ENCODE measurements around the gene NFIA. TPM values are rescaled to one million over a fixed set of nuclear protein-coding genes. Genes with fewer than 3 reads are reported as not detected.

The NFIA gene
- total and polyA plus RNA-seq, 9 of the 15 experiments (the other 6 are each of a cell fraction or from before 2014, with no cell fraction given) = 5.3 to 24.9 (median 9.8) TPM

GRCh38 chr1:61079898-61080336 lies 2.4 kb upstream of the NFIA start (continued):
- peak; percentile 22 for TF ChIP-seq TAF9B (IDR thresholded peaks at IDR 0.05; ENCODE audit: partially characterized antibody)
- no peak for TF ChIP-seq NR2C1 (IDR thresholded peaks at IDR 0.05)
- peak; percentile 24; the same call in 1 of the 2 replicates for TF ChIP-seq NR2C1 (tag; IDR thresholded peaks at IDR 0.05)
- TF ChIP-seq DPF2 (IDR thresholded peaks at IDR 0.05) = peak; percentile 78
- TF ChIP-seq ATF7 (IDR thresholded peaks at IDR 0.05) = peak; percentile 54; the same call in 1 of the 2 replicates
- TF ChIP-seq DACH1 (IDR thresholded peaks at IDR 0.05; ENCODE audit: partially characterized antibody) = peak; percentile 50
- TF ChIP-seq TCF7 (IDR thresholded peaks at IDR 0.05; ENCODE audit: borderline replicate concordance) = no peak
- no peak for TF ChIP-seq ETV6 (IDR thresholded peaks at IDR 0.05; ENCODE audit: borderline replicate concordance in 1 of 2, low read depth in 2 of 2, low read length in 1 of 2)
- TF ChIP-seq ETV6 (CRISPR knock-in tag; IDR thresholded peaks at IDR 0.05; ENCODE audit: borderline replicate concordance) = no peak
- TF ChIP-seq ESRRA (IDR thresholded peaks at IDR 0.05; ENCODE audit: borderline replicate concordance, low read depth) = peak; percentile 84; the same call in 1 of the 2 replicates
- no peak for TF ChIP-seq XRCC3 (IDR thresholded peaks at IDR 0.05)
- peak; percentile 52 to 95; a peak in 3 of 4 replicates for TF ChIP-seq RCOR1 (IDR thresholded peaks at IDR 0.05; ENCODE audit: borderline replicate concordance in 1 of 2, low read depth in 2 of 2, low read length in 2 of 2)
- peak; percentile 56 for TF ChIP-seq ZNF384 (IDR thresholded peaks at IDR 0.05; ENCODE audit: low read depth, low read length)
- 0 out of 2 replicates have a peak, but pooled peaks have one; percentile 71 for TF ChIP-seq NBN (IDR thresholded peaks at IDR 0.05; ENCODE audit: low read depth)
- TF ChIP-seq TSC22D4 (tag; IDR thresholded peaks at IDR 0.05) = no peak
- no peak for TF ChIP-seq NFE2L1 (tag; IDR thresholded peaks at IDR 0.05; ENCODE audit: borderline replicate concordance, low read depth)
- TF ChIP-seq CREBBP (IDR thresholded peaks at IDR 0.05; ENCODE audit: low read depth, low read length) = no peak
- no peak for TF ChIP-seq PHF8 (IDR thresholded peaks at IDR 0.05; ENCODE audit: borderline replicate concordance, low read length)
- peak; percentile 48; the same call in 1 of the 2 replicates for TF ChIP-seq FOXM1 (IDR thresholded peaks at IDR 0.05; ENCODE audit: low read depth)
- TF ChIP-seq FOXM1 (CRISPR knock-in tag; IDR thresholded peaks at IDR 0.05; ENCODE audit: low read depth) = no peak
- 0 out of 2 replicates have a peak, but pooled peaks have one; percentile 68 for TF ChIP-seq ZHX1 (conservative IDR thresholded peaks at IDR 0.05; ENCODE audit: low read length)
- TF ChIP-seq RAD21 (CRISPR knock-in tag; conservative IDR thresholded peaks at IDR 0.05 in 1 of 2, IDR thresholded peaks at IDR 0.05 in 1 of 2) = peak; percentile 44 to 58; a peak in 3 of 4 replicates
- peak; percentile 21; the same call in 1 of the 2 replicates for TF ChIP-seq SPI1 (IDR thresholded peaks at IDR 0.05; ENCODE audit: borderline replicate concordance, low read depth, low read length)
- peak in 1 of 2 experiments; percentile 79; a peak in 1 of 4 replicates for TF ChIP-seq KDM4B (IDR thresholded peaks at IDR 0.05; ENCODE audit: borderline replicate concordance in 2 of 2, low read depth in 1 of 2)
- TF ChIP-seq BCOR (IDR thresholded peaks at IDR 0.05) = peak; percentile 78
- peak; percentile 63 for TF ChIP-seq TBP (optimal IDR thresholded peaks at IDR 0.05; ENCODE audit: low read depth, low read length)
- no peak for TF ChIP-seq MCM2 (IDR thresholded peaks at IDR 0.05; ENCODE audit: low read depth)
- TF ChIP-seq ZNF699 (CRISPR knock-in tag; IDR thresholded peaks at IDR 0.05; ENCODE audit: insufficient replicate concordance) = no peak
- no peak for TF ChIP-seq ZNF583 (CRISPR knock-in tag; IDR thresholded peaks at IDR 0.05)
- TF ChIP-seq RNF2 (IDR thresholded peaks at IDR 0.05) = peak; percentile 70
- no peak for TF ChIP-seq ZNF668 (CRISPR knock-in tag; IDR thresholded peaks at IDR 0.05)
